HG02884 (cell line): ENCODE data around the gene GPR18.
"Not testable (repeated sequence)": the region's sequence is repeated elsewhere in the genome, so short reads cannot be mapped to it uniquely, and the experiment has no call there.

Source experiments
- ATAC-seq: cut with Tn5 transposase; IDR thresholded peaks from one replicate; pipeline ENCODE4 v1.9.1; 2021; ENCODE audit warnings: mild to moderate bottlenecking, moderate library complexity; ENCODE audit not compliant: unreplicated experiment

Gene GPR18

DNA sequence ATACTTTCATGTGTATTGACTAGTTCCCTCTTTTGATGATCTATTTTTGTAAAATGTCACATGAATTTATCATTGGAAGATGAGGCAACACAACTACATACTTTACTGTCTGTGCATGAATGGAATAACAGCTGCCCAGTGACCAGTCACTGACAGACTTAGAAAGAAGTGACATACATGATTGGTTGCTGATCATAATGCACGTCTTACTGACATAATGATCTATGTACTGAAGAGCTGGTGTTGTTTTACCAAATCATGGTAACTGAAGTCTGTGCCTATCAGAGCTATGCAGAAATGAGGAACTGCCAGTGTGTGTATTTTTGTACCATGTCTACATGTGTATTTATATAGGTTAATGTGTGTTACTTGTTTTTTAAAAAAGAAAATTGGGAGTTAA is 26.5 kb downstream of the GPR18 start:
- peak; percentile 30 for ATAC-seq

DNA sequence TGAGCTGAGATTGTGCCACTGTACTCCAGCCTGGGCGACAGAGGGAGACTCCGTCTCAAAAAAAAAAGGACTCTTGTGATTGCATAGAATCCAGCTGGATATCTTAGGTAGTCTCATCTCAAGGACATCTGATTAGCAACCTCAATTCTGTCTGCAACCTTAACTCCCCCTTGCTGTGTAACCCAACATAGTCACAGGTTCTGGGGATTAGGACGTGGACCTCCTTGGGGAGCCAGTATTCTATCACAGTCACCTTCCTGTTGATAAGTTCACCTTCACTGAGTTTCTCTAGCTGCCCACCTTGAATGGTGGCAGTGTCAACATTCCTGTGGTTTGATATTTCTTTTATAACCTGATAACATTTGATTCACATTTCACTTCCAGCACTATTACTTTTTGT is 27.2 kb downstream of the GPR18 start:
- ATAC-seq = no peak

GRCh38 chr13:99230588-99230987 is 27.6 kb downstream of the GPR18 start:
- not testable (repeated sequence) for ATAC-seq

GRCh38 chr13:99228737-99229691 is 29.2 kb downstream of the GPR18 start:
- ATAC-seq = peak; percentile 91

GRCh38 chr13:99227909-99228688 is 30.1 kb downstream of the GPR18 start:
- no peak for ATAC-seq

DNA sequence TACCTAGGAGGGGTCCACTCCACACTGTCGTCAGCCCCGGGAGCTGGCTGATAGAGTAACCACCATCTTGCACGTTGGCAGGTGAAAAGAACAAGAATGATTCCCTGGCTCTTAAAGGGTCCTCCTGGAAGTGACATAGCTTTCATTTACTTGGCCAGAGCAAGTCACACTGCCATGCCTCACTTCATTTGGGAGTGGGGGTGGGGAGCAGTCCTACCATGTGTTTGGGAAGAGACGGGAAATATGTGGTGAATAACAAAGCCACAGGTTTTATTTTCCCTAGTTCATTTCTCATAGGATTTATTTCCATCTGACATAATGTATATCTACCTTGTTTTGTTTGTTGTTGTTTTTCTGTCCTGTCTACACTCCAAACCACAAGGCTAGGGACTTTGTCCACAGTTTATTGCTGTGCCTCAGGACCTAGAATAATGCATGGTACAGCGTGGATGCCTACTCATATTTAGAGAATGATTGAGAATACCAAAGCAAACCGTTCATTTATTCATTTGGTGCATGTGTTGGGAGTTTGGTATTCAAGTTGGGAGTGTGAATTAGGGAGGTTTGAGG is 30.8 kb downstream of the GPR18 start:
- ATAC-seq = no peak

DNA sequence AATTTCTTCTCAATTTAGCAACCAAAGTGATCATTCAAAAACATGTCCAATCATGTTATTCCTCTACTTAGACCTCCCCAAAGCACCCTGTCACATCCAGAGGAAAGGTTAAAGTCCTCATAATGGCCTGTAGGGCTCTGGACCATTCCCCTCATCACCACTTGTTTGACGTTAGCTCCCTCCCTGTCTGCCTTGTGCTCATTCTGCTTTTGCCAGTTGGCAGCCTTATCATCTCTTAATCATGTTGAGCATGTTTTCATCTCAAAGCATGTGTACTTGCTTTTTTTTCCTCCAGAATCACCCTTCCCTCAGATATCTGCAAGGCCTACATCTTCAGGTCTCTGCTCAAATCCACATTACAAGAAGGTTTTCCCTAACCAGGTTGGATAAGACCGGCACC is 31.7 kb downstream of the GPR18 start:
- no peak for ATAC-seq

DNA sequence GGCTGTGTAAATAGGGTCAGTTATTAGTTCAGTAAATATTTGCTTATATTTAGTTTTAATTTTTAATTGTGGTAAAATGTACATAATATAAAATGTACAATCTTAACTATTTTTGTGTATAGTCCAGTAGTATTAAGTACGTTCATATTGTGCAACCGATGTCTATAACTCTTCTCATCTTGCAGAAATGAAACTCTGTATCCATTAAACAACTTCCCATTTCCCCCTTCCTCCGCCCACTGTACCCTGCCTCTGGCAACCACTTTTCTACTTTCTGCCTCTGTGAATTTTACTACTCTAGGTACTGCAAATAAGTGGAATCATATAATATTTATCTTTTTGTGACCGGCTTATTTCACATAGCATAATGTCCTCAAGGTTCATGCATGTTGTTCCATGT is 33.1 kb downstream of the GPR18 start:
- ATAC-seq = no peak

DNA sequence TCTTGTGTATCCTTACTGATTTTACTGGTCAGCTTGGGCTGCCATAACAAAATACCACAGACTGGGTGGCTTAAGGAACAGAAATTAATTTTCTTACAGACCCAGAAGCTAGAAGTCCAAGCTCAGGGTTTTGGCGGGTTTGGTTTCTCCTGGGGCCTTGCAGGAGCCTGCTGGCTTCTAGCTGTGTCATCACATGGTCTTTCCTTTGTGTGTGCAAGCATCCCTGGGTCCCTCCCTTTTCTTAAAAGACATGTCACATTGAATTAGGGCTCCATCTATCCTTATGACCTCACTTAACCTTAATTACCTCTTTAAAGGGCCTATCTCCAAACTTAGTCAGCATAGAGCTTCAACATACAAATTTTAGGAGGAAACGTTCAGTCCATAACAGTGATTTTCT is 34.2 kb downstream of the GPR18 start:
- ATAC-seq = no peak

DNA sequence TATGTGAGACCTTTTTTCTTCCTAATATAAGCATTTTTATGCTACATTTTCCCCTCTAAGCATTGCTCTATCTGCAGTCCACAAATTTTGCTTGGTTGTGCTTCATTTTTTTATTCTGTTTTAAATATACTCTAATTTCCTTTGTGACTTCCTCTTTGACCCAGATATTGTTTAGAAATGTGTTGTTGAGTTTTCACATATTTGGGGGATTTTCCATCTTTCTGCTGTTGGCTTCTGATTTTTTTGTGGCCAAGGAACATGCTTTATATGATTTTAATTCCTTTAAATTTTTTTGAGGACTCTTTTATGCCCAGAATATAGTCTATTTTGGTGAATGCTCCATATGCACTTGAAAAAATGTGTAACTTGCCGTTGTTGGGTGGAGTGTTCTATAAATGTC is 34.6 kb downstream of the GPR18 start:
- no peak for ATAC-seq

DNA sequence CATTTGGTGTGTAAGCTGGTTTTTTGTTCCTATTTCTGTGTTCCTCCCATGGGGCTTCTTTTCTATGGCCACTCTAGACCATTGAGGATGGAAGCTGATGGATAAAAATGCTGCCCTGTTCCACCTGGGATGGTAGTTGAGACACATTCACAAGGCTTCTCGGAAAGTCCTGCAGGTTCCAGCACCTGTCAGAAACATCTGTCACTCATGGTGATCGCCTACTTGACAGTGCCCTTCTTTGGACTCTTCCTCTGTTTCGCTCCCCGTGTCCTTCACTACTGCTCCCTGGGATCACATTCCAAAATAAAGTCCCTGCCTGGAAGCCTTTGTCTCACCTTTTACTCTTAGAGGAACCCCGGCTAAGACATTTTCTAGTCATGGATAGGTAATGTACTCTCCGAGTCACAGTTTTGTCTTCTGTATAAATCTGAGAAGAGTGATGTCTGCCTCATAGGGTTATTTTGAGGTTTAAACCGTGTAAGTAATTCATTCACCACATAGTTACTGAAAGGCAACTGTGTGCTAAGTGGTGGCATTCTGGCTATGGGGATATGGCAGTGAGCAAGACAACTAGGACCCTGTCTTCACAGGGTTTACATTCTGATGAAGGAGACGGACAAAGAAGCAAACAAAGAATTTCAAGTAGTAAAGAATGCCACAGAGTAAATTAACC is 36.5 kb downstream of the GPR18 start:
- no peak for ATAC-seq

DNA sequence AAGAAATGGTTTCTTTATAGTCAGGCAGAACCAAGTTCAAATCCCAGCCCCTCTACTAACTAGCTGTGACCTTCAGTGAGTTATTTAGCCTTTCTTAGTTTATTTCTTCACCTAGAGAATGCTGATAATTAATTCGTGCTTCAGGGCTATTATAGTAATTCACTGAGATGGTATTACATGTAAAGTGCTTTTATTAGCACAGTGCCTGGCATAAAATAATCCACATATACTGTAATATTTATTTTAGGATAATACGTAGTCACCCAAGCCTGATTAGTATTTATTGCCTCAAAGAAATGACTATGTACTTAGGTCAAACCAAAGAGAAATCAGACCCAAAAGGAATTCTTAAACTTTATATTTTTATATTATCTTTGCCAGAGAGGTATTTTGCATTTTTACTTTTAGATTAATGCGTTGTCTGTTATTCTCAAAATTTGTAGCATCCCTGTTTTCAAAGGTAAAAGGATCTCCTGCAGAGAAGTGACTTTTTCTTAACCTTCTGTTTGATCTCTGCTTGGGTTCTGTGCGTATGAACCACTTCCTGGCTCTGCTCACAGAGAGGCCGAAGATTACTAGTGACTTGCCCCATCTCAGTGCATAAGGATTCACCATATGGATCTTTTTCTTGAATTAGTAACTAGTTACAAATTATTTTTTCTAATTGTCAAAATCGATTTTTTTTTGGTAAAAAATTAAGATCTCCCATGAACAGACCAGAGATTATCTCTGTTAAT is 37.8 kb downstream of the GPR18 start:
- ATAC-seq = no peak

DNA sequence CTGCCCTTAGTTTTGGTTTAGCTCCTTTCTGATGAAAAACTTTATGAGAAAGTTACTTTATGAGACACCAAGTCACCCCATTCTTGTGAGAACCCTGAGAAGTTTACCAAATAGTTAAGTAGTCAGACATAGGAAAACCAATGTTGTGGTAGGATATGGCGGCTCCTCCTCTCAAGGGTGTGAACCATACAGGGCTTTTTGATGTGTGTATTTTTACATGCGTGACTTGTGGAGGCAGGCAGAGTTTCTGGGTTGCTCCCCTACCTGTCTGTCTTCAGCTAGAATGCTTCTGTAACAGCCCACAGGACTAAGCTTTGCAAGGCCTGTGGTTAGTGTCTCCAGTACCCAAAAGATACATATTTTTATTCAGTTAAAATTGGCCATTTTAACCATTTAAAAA is 39.2 kb downstream of the GPR18 start:
- peak; percentile 61 for ATAC-seq

GRCh38 chr13:99218545-99218944 is 39.6 kb downstream of the GPR18 start:
- no peak for ATAC-seq

- no peak for ATAC-seq
Measured at GRCh38 chr13:99218126-99218525, 40.1 kb downstream of the GPR18 start.

DNA sequence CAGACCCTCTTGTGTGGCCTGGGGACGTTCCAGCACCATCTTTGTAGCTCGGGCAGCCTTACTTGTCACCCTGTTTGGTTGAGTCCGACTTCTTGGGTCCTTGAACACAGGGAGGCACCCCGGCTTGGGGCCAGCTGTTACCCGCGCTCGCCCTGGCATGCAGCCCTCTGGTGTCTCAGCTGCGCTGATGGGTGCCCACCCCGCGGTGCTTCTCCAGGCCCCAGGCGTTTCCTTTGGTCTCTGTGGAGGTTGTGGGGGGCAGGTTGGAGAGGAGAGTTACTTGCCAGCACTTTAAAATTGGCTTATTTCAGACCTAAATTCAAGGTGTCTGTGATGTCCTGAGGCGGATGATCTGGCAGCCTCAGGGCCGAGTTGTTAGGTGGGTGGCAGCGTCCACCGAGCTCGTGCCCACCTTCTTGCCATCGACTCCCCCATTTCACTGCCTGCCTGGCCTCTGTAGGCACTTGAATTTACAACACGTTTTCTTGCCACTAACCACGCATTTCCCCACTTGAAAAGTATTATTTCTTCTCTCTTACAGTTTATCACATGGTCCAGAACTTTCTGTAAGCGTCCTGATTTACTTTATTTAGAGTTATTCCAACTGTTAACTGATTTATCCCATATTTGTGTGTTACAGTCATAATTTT is 40.6 kb downstream of the GPR18 start:
- no peak for ATAC-seq

- no peak for ATAC-seq
Measured at GRCh38 chr13:99215184-99215830, 42.9 kb downstream of the GPR18 start.

- ATAC-seq = no peak
Measured at GRCh38 chr13:99214731-99215130, 43.4 kb downstream of the GPR18 start.

GRCh38 chr13:99214232-99214631 is 43.9 kb downstream of the GPR18 start:
- ATAC-seq = peak; percentile 85
